Neural progenitor cell (in vitro differentiated cells): ENCODE results near the gene MEX3D. TPM values are rescaled to one million over a fixed set of nuclear protein-coding genes. Genes with fewer than 3 reads are reported as not detected.

Source experiments
- DNase-seq: peaks from one replicate; pipeline ENCODE4 v3.0.0-alpha.2; 2016; ENCODE audit warnings: low spot score
- H2AFZ ChIP-seq: fragments of 200-600 bp; sonication (generic); replicated peaks from 2 replicates; pipeline ENCODE4 v1.6.1; 2016; ENCODE audit warnings: antibody characterized with exemption
- H3F3A ChIP-seq: fragments of 200-600 bp; sonication (generic); 2 replicates; pipeline ENCODE4 v1.6.1; 2016; ENCODE audit warnings: antibody characterized with exemption, low read depth
- H3K27ac ChIP-seq: fragments of 200-600 bp; sonication (generic); 2 replicates; pipeline ENCODE4 v1.5.1; 2016; ENCODE audit warnings: mild to moderate bottlenecking
- H3K27me3 ChIP-seq: fragments of 200-600 bp; sonication (generic); 2 replicates; pipeline ENCODE4 v1.6.1; 2016; ENCODE audit warnings: mild to moderate bottlenecking, moderate library complexity
- H3K36me3 ChIP-seq: fragments of 200-600 bp; sonication (generic); 2 replicates; pipeline ENCODE4 v1.5.1; 2016
- H3K4me1 ChIP-seq: fragments of 200-600 bp; sonication (generic); 2 replicates; pipeline ENCODE4 v1.6.1; 2016; ENCODE audit warnings: mixed run types
- H3K4me2 ChIP-seq: fragments of 200-600 bp; sonication (generic); 2 replicates; pipeline ENCODE4 v1.6.1; 2016
- H3K4me3 ChIP-seq: fragments of 200-600 bp; sonication (generic); 2 replicates; pipeline ENCODE4 v1.5.1; 2016
- H3K79me2 ChIP-seq: fragments of 200-600 bp; sonication (generic); 2 replicates; pipeline ENCODE4 v1.6.1; 2016; ENCODE audit warnings: low read depth
- H3K9ac ChIP-seq: fragments of 200-600 bp; sonication (generic); 2 replicates; pipeline ENCODE4 v1.6.1; 2016
- H3K9me3 ChIP-seq: fragments of 200-600 bp; sonication (generic); 2 replicates; pipeline ENCODE4 v1.5.1; 2016; ENCODE audit warnings: low read depth
- H4K20me1 ChIP-seq: fragments of 200-600 bp; sonication (generic); 2 replicates; pipeline ENCODE4 v1.6.1; 2016; ENCODE audit warnings: low read depth
- H3K27ac Mint-ChIP-seq: 3 replicates; pipeline ENCODE4 v1.8.0; 2021; ENCODE audit warnings: mixed read lengths
- H3K27me3 Mint-ChIP-seq: 2 replicates; pipeline ENCODE4 v1.8.0; 2022; ENCODE audit warnings: low read depth, mild to moderate bottlenecking, inconsistent platforms, moderate library complexity, mixed read lengths; ENCODE audit not compliant: insufficient read depth
- H3K36me3 Mint-ChIP-seq: 3 replicates; pipeline ENCODE4 v1.8.0; 2021; ENCODE audit warnings: mixed read lengths
- H3K4me1 Mint-ChIP-seq: 3 replicates; pipeline ENCODE4 v1.8.0; 2021; ENCODE audit warnings: mixed read lengths
- H3K4me3 Mint-ChIP-seq: 3 replicates; pipeline ENCODE4 v1.8.0; 2021; ENCODE audit warnings: mild to moderate bottlenecking, moderate library complexity, mixed read lengths
- H3K9me3 Mint-ChIP-seq: 3 replicates; pipeline ENCODE4 v1.8.0; 2020; ENCODE audit warnings: mixed read lengths
- CTCF ChIP-seq: fragments of 200-600 bp; sonication (generic); IDR thresholded peaks from 2 replicates; pipeline ENCODE4 v1.5.1; 2017; ENCODE audit warnings: antibody characterized with exemption, mild to moderate bottlenecking
- EZH2 ChIP-seq: fragments of 200-600 bp; sonication (generic); IDR thresholded peaks from 2 replicates; pipeline ENCODE4 v1.6.1; 2017; ENCODE audit warnings: antibody characterized with exemption, mild to moderate bottlenecking, moderate library complexity
- EZH2phosphoT487 ChIP-seq: fragments of 200-600 bp; sonication (generic); IDR thresholded peaks from 2 replicates; pipeline ENCODE4 v1.6.1; 2017; ENCODE audit warnings: antibody characterized with exemption
- total RNA-seq: library from RNA; depleted of rRNA; stranded (reverse); fragments of >200 nt; gene quantifications from 2 replicates; pipeline ENCODE4 v1.2.3, GENCODE V29; 2015; ENCODE audit warnings: low replicate concordance

MEX3D gene
- total RNA-seq, 1 donor from 2014 or later: 15.9 TPM

GRCh38 chr19:1577090-1577928, 9.2 kb upstream of the MEX3D start:
- Mint-ChIP-seq H3K36me3 (peaks cover 14% of the 10 kb centered on the region), H3K9me3 (no peaks in the 10 kb centered on the region), H3K27me3 (no peaks in the 10 kb centered on the region), H3K27ac (no peak overlapping the region), H3K4me3 (no peak overlapping the region), H3K4me1 (no peaks in the 10 kb centered on the region)
- Histone ChIP-seq H3F3A (peaks cover 7% of the 10 kb centered on the region), H3K9ac (no peak overlapping the region), H3K9me3 (no peaks in the 10 kb centered on the region), H3K27ac (no peak overlapping the region), H2AFZ (no peak overlapping the region), H3K4me2 (no peak overlapping the region), H3K4me1 (no peaks in the 10 kb centered on the region), H3K36me3 (no peaks in the 10 kb centered on the region), H3K79me2 (no peaks in the 10 kb centered on the region), H4K20me1 (peaks cover 19% of the 10 kb centered on the region), H3K27me3 (no peaks in the 10 kb centered on the region), H3K4me3 (no peak overlapping the region)
- DNase-seq: no peak
- TF ChIP-seq CTCF (no peak), EZH2phosphoT487 (no peak), EZH2 (no peak)

- Histone ChIP-seq H3K27me3 (no peaks in the 10 kb centered on the region), H3K79me2 (no peaks in the 10 kb centered on the region), H3K27ac (no peak overlapping the region), H3K4me2 (no peak overlapping the region), H3K9ac (no peak overlapping the region), H3K36me3 (no peaks in the 10 kb centered on the region), H2AFZ (no peak overlapping the region), H3K4me3 (no peak overlapping the region), H3K9me3 (no peaks in the 10 kb centered on the region), H3K4me1 (no peaks in the 10 kb centered on the region), H3F3A (peaks cover 7% of the 10 kb centered on the region), H4K20me1 (peaks cover 14% of the 10 kb centered on the region)
- peaks cover 4% of the 10 kb centered on the region for H3K27me3 Mint-ChIP-seq
- H3K4me3 Mint-ChIP-seq: no peak overlapping the region
- H3K9me3 Mint-ChIP-seq: peaks cover under 1% of the 10 kb centered on the region
- no peaks in the 10 kb centered on the region for H3K4me1 Mint-ChIP-seq
- H3K36me3 Mint-ChIP-seq: peaks cover 14% of the 10 kb centered on the region
- H3K27ac Mint-ChIP-seq: no peak overlapping the region
- DNase-seq: no peak
- TF ChIP-seq CTCF (no peak), EZH2 (no peak), EZH2phosphoT487 (no peak)
Measured at GRCh38 chr19:1576242-1577089, 8.3 kb upstream of the MEX3D start.

GRCh38 chr19:1575323-1576241, 7.5 kb upstream of the MEX3D start:
- H3K4me3 ChIP-seq: no peak overlapping the region
- H3K27me3 ChIP-seq: peaks cover under 1% of the 10 kb centered on the region
- Mint-ChIP-seq H3K27me3 (peaks cover 4% of the 10 kb centered on the region), H3K27ac (no peak overlapping the region), H3K4me3 (no peak overlapping the region), H3K4me1 (no peaks in the 10 kb centered on the region), H3K36me3 (peaks cover 12% of the 10 kb centered on the region), H3K9me3 (peaks cover 3% of the 10 kb centered on the region)
- H3K79me2 ChIP-seq: no peaks in the 10 kb centered on the region
- no peak overlapping the region for H2AFZ ChIP-seq
- no peaks in the 10 kb centered on the region for H3K36me3 ChIP-seq
- TF ChIP-seq CTCF (no peak), EZH2 (no peak), EZH2phosphoT487 (no peak)
- peaks cover 7% of the 10 kb centered on the region for H3F3A ChIP-seq
- no peak overlapping the region for H3K4me2 ChIP-seq
- H3K9me3 ChIP-seq: no peaks in the 10 kb centered on the region
- no peaks in the 10 kb centered on the region for H3K4me1 ChIP-seq
- H3K27ac ChIP-seq: no peak overlapping the region
- no peak overlapping the region for H3K9ac ChIP-seq
- peaks cover 13% of the 10 kb centered on the region for H4K20me1 ChIP-seq
- DNase-seq: no peak
